DOHH2 (cell line): Measurements from ENCODE around the gene TSPAN4.

Source experiments
- EZH2phosphoT487 ChIP-seq: fragments of 200-600 bp; sonication (generic); IDR thresholded peaks from 2 replicates; pipeline ENCODE4 v1.6.1; 2017; ENCODE audit warnings: borderline replicate concordance, mild to moderate bottlenecking, antibody characterized with exemption, low read length, moderate library complexity, mixed read lengths
- TF ChIP-seq, protein P1 (sequence below): fragments of 200-600 bp; sonication (generic); IDR thresholded peaks from one replicate; pipeline ENCODE4 v1.5.1; 2014; ENCODE audit warnings: antibody characterized with exemption, mild to moderate bottlenecking, low read depth, low read length; ENCODE audit not compliant: poor library complexity, severe bottlenecking

DNA sequence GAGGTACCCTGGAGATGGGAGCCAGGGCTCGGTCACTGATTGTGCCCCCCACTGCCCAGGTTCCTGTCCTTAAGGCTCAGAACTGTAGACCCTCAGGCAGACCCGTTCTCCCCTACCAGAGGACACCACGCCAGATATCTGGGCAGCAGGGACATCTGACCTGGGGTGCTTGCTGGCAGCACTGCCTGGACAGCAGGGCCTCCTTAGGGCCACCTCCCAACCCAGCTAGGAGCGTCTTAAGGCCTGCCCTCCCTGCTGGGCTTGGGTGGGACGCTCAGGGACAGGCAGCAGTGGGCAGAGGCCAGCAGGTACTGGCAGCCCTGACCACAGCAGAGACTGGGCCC lies 3.4 kb upstream of the TSPAN4 start:
- TF ChIP-seq, protein P1, sequence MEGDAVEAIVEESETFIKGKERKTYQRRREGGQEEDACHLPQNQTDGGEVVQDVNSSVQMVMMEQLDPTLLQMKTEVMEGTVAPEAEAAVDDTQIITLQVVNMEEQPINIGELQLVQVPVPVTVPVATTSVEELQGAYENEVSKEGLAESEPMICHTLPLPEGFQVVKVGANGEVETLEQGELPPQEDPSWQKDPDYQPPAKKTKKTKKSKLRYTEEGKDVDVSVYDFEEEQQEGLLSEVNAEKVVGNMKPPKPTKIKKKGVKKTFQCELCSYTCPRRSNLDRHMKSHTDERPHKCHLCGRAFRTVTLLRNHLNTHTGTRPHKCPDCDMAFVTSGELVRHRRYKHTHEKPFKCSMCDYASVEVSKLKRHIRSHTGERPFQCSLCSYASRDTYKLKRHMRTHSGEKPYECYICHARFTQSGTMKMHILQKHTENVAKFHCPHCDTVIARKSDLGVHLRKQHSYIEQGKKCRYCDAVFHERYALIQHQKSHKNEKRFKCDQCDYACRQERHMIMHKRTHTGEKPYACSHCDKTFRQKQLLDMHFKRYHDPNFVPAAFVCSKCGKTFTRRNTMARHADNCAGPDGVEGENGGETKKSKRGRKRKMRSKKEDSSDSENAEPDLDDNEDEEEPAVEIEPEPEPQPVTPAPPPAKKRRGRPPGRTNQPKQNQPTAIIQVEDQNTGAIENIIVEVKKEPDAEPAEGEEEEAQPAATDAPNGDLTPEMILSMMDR, result no peak
- no peak for TF ChIP-seq EZH2phosphoT487
